Heart left ventricle (tissue), 13 donors: ENCODE measurements around the gene GPHB5.

ENCODE experiments used
- POLR2A ChIP-seq, 2 donors: fragments of 450-650 bp; IDR thresholded peaks; one replicate each; pipeline ENCODE4 v1.6.1; 2017; ENCODE audit warnings: antibody characterized with exemption in 2 of 2, mild to moderate bottlenecking in 2 of 2, moderate library complexity in 2 of 2
- TF ChIP-seq, protein P1 (sequence below), 12 donors: fragments of 200-600 bp; sonication (generic) in 4 of 12; IDR thresholded peaks; one replicate each; pipeline versions ENCODE4 v1.5.0 to v1.8.0; 2018 to 2022; ENCODE audit warnings: antibody characterized with exemption in 12 of 12, mild to moderate bottlenecking in 5 of 12
- donor health status: ischemic (EF 13 %, LVEDD 7.1; RV severe dilation, severe dysfunction).
- donor health status: DM: no; HTN: yes; CAD: no.
- donor health status: DM: no; HTN: no; CAD: no.
- donor health status: ischemic (EF 25% LVEDD 6.9; RV normal size, moderate dysfunction).
- donor health status: ischemic (EF 25% LVEDD 5.7; RV mildly dilated, moderate dysfunction).
- donor health status: ischemic (EF 35%, LVEDD 5.7; RV mildly dilated, moderate dysfunction).
- donor health status: nonischemic (EF 11% LVEDD 7.7; RV severe dilation, severe dysfunction).
- donor health status: DM: yes; HTN: yes; CAD: no.
- donor health status: PGD.
- donor health status: ischemic (EF 29% LVEDD 5.4; RV normal size, mild dysfunction).
- donor health status: nonischemic (EF 23%, LVEDD 6.1; RV moderate dilation, normal function).

DNA sequence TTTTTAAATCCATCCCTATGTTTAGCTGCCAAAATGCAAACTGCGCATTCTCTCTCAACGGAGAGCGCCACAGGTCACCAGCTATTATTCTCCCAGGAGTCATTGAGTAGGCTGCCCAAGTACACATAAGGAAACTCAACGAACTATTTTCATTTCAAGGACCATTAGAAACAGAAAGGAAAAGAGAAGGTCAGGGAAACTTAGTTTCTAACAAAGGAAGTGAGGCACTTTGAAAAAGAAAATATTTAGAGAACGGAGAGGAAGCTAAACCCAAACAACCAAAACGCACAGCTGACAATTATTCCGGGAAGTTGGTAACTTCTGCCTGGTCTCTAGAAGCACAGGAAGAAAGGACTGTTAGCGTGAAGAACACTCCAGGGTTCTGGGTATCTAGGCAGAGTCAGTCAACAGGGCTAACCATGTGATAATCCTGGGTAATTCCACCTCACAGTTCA is 23.5 kb downstream of the GPHB5 start:
- TF ChIP-seq, protein P1, sequence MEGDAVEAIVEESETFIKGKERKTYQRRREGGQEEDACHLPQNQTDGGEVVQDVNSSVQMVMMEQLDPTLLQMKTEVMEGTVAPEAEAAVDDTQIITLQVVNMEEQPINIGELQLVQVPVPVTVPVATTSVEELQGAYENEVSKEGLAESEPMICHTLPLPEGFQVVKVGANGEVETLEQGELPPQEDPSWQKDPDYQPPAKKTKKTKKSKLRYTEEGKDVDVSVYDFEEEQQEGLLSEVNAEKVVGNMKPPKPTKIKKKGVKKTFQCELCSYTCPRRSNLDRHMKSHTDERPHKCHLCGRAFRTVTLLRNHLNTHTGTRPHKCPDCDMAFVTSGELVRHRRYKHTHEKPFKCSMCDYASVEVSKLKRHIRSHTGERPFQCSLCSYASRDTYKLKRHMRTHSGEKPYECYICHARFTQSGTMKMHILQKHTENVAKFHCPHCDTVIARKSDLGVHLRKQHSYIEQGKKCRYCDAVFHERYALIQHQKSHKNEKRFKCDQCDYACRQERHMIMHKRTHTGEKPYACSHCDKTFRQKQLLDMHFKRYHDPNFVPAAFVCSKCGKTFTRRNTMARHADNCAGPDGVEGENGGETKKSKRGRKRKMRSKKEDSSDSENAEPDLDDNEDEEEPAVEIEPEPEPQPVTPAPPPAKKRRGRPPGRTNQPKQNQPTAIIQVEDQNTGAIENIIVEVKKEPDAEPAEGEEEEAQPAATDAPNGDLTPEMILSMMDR (IDR thresholded peaks at IDR 0.05): no peak
- no peak for TF ChIP-seq POLR2A (IDR thresholded peaks at IDR 0.05)
